ENCODE results near the gene COPS8. TPM values are rescaled to one million over a fixed set of nuclear protein-coding genes. Genes with fewer than 3 reads are reported as not detected.

The COPS8 gene
- total and polyA plus RNA-seq, 8 donors = 44.4 to 78.1 (median 69.7) TPM

DNA sequence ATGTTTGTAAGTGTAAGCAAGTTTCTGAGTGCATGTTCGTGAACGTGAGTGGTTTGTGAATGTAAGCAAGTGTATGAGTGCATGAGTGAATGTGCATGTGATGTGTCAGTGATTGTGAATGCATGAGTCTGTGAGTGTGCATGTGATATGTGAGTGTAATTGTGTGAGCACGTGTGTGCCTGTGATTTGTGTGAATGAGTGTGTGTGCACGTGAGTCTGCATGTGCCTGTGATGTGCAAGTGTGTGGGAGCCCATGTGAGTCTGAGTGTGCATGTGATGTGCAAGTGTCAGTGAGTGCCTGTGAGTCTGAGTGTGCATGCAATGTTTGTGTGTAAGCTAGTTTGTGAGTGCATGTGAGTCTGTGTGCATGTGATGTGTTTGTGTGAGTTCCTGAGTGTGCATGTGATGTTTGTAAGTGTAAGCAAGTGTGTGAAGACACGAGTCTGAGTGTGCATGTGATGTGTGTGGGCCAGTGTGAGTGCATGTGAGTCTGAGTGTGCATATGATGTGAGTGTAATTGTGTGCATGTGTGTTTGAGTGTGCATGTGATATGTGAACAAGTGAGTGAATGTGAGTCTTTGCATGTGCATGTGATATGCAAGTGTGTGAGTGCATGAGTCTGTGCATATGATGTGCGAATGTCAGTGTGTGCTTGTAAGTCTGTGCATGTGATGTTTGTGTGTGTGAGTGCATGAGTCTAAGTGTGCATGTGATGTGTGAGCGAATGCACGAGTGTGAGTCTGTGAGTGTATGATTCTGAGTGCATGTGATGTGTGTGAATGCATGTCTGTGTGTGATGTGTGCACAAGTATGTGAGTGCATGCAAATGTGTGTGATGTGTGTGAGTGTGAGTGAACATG lies 45.1 kb downstream of the COPS8 start:
- Histone ChIP-seq H3K27ac (no peak overlapping the region), H3K36me3 (no peaks in the 10 kb centered on the region), H3K4me1 (peaks cover 7 to 20% of the 10 kb centered on the region in 2 donors), H3K27me3 (no peaks in the 10 kb centered on the region), H3K4me3 (no peak overlapping the region), H3K9me3 (peaks cover 0 to 4% of the 10 kb centered on the region in 2 donors)
- DNase-seq = no peak
- intact Hi-C loops (cut with DNase I) = no loop called here
- TF ChIP-seq, protein P1, sequence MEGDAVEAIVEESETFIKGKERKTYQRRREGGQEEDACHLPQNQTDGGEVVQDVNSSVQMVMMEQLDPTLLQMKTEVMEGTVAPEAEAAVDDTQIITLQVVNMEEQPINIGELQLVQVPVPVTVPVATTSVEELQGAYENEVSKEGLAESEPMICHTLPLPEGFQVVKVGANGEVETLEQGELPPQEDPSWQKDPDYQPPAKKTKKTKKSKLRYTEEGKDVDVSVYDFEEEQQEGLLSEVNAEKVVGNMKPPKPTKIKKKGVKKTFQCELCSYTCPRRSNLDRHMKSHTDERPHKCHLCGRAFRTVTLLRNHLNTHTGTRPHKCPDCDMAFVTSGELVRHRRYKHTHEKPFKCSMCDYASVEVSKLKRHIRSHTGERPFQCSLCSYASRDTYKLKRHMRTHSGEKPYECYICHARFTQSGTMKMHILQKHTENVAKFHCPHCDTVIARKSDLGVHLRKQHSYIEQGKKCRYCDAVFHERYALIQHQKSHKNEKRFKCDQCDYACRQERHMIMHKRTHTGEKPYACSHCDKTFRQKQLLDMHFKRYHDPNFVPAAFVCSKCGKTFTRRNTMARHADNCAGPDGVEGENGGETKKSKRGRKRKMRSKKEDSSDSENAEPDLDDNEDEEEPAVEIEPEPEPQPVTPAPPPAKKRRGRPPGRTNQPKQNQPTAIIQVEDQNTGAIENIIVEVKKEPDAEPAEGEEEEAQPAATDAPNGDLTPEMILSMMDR (IDR thresholded peaks at IDR 0.05) = no peak
- ATAC-seq = no peak

DNA sequence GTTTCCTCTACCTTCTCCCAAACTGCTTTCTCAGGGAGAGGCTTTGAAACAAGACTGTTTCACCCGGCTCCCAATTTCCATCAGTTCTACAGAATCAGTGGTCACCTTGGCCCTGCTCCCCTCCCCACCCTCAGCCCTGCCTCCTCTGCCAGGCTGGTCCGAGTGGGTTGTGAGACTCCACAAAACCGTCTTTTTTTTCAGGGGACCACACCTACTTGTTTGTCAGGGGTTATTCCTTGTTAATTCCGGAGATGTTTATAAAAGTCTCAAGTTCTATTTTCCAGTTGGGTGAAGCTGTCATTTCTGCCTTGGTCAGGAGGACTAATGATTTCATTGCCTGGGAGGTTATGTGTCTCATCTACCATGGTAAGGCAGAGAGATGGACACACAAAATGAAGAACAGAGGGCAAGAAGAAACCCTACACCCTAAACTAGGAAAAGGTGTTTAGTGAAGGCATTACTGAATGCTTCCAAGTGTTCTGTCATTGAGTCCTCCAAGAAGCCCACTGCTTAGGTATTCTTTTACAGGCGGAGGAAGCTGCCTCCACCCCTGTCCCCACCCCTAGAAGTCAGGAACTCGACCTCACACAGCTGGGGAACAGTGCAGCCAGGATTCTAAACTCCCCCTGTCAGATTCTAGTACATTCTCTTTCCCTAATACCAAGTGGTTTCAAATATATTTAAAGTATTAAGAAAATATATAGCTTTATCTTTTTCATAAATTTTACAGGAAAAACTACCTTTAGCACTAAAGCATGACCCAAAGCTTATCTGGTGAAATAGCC lies 46.3 kb downstream of the COPS8 start:
- TF ChIP-seq, protein P1 (IDR thresholded peaks at IDR 0.05) = no peak
- intact Hi-C loops (cut with DNase I) = no loop called here
- ATAC-seq = no peak
- H3K36me3 ChIP-seq = no peaks in the 10 kb centered on the region
- H3K4me3 ChIP-seq = no peak overlapping the region
- H3K9me3 ChIP-seq = peaks cover 0 to 4% of the 10 kb centered on the region in 2 donors
- no peak overlapping the region for H3K27ac ChIP-seq
- no peak for DNase-seq
- no peaks in the 10 kb centered on the region for H3K27me3 ChIP-seq
- H3K4me1 ChIP-seq = peaks cover 7 to 17% of the 10 kb centered on the region in 2 donors

DNA sequence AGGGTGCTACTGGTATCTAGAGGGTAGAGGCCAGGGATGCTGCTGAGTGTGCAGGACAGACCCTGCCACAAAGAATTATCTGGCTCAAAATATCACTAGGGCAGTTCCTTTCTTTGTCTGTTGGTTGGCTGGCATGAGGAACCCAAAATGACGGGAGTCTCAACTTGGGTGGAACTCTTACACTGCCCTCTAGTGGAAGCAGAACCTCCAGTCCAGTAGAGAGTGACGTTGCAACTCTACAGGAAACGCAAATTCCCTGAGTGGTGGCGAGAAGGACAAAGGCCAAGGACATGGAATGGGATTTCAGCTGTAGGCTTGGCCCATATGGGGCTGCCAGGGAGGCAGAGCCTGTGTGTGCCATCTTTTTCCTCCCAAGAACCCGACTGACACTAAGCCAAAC lies 47.1 kb downstream of the COPS8 start:
- Histone ChIP-seq H3K27ac (no peak overlapping the region), H3K4me1 (peaks cover 4 to 9% of the 10 kb centered on the region in 2 donors)

DNA sequence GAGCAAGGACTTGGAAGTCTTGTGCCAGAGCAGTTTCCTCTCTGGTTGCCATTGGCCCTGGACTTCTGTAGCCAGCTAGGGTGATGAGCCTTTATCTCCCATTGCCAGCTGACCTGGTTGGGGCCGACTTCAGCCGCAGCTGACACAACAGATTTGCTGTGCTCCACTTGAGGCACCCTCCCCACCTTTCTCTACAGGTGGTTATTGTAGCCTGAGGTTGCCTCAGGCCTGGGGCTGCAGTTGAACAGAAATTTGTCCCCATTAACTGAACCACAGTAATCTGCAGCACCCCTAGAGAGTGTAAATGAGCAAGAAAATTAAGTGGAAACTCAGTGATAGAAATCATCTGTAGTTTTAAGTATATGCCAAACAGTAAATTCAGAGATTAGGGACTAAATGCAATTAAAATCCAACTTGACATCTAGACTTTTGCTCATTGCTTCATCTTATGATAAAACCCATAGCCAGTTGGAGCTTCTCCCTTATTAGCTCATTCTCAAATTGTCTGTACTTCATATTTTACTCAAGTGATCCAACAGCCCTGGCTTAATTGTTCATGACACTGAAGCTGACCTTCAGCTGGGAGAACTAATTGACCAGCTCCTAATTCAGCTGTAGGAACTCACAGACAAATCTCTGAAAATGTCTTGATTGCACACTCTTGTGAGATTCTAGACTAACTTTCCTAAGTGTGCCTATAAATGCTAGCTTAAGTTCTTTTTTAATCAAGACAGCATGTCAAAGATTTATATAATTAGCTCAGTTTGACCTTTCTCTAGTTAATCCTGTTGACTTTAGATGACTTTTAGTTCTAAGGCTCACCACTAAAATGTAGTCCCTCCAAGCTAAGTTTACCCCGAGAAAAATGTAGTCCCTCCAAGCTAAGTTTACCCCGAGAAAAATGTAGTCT lies 48.9 kb downstream of the COPS8 start:
- no peak overlapping the region for H3K27ac ChIP-seq
- H3K36me3 ChIP-seq = no peaks in the 10 kb centered on the region
- H3K4me1 ChIP-seq = no peaks in the 10 kb centered on the region
- ATAC-seq = no peak
- DNase-seq = peak in 1 of 4 donors; percentile 63
- peaks cover 0 to 4% of the 10 kb centered on the region in 2 donors for H3K9me3 ChIP-seq
- H3K4me3 ChIP-seq = no peak overlapping the region
- TF ChIP-seq, protein P1 (IDR thresholded peaks at IDR 0.05) = no peak
- no peaks in the 10 kb centered on the region for H3K27me3 ChIP-seq
- intact Hi-C loops (cut with DNase I) = no loop called here

More for the DNA sequence above, 47.1 kb downstream of the COPS8 start:
- H3K36me3 ChIP-seq = no peaks in the 10 kb centered on the region
- intact Hi-C loops (cut with DNase I) = no loop called here
- no peak for ATAC-seq
- no peaks in the 10 kb centered on the region for H3K27me3 ChIP-seq
- H3K4me3 ChIP-seq = no peak overlapping the region
- TF ChIP-seq, protein P1 (IDR thresholded peaks at IDR 0.05) = peak; percentile 16 to 39
- no peak for DNase-seq
- peaks cover 0 to 4% of the 10 kb centered on the region in 2 donors for H3K9me3 ChIP-seq
